Neuronal stem cell (in vitro differentiated cells): ENCODE measurements around the gene COQ9.

Experiments
- DNase-seq: peaks from one replicate; pipeline ENCODE4 v3.0.0-alpha.2; 2013; ENCODE audit warnings: low spot score
- H2AFZ ChIP-seq: one replicate; pipeline ENCODE4 v1.6.1; 2013; ENCODE audit warnings: mild to moderate bottlenecking, low read length, inconsistent platforms
- H2AK5ac ChIP-seq: 2 replicates; pipeline ENCODE4 v1.6.1; 2013; ENCODE audit warnings: low read depth, mild to moderate bottlenecking, inconsistent platforms, low read length, moderate library complexity, mixed read lengths
- H2BK120ac ChIP-seq: 2 replicates; pipeline ENCODE4 v1.6.1; 2013; ENCODE audit warnings: low read depth, mild to moderate bottlenecking, inconsistent platforms, low read length, moderate library complexity, mixed read lengths
- H2BK12ac ChIP-seq: one replicate; pipeline ENCODE4 v1.6.1; 2013; ENCODE audit warnings: low read length, inconsistent platforms
- H2BK15ac ChIP-seq: 2 replicates; pipeline ENCODE4 v1.6.1; 2013; ENCODE audit warnings: mild to moderate bottlenecking, low read length, inconsistent platforms, mixed read lengths
- H2BK5ac ChIP-seq: one replicate; pipeline ENCODE4 v1.6.1; 2013; ENCODE audit warnings: inconsistent platforms, mild to moderate bottlenecking, low read length, moderate library complexity
- H3K14ac ChIP-seq: one replicate; pipeline ENCODE4 v1.6.1; 2013; ENCODE audit warnings: low read length, inconsistent platforms
- H3K18ac ChIP-seq: 2 replicates; pipeline ENCODE4 v1.6.1; 2013; ENCODE audit warnings: low read length, inconsistent platforms
- H3K23ac ChIP-seq: 2 replicates; pipeline ENCODE4 v1.6.1; 2013; ENCODE audit warnings: low read depth, mild to moderate bottlenecking, mixed read lengths, low read length, inconsistent platforms; ENCODE audit not compliant: poor library complexity
- H3K27ac ChIP-seq: replicated peaks from 3 replicates; pipeline ENCODE4 v1.5.1; 2013; ENCODE audit warnings: low read length, inconsistent platforms
- H3K27me3 ChIP-seq, 3 experiments: 2 replicates each; pipeline ENCODE4 v1.6.1; 2013; ENCODE audit warnings: low read length in 3 of 3, mild to moderate bottlenecking in 2 of 3, inconsistent platforms in 1 of 3, low read depth in 1 of 3, mixed read lengths in 1 of 3, moderate library complexity in 1 of 3; ENCODE audit not compliant: control insufficient read depth in 3 of 3, insufficient read depth in 3 of 3
- H3K36me3 ChIP-seq, 2 donors: replicated peaks in 1 of 2; 2 replicates each; pipeline ENCODE4 v1.6.1; 2013; ENCODE audit warnings: low read length in 2 of 2; ENCODE audit not compliant: control insufficient read depth in 2 of 2, insufficient read depth in 2 of 2
- H3K4ac ChIP-seq: 2 replicates; pipeline ENCODE4 v1.6.1; 2013; ENCODE audit warnings: inconsistent platforms, mild to moderate bottlenecking, low read length, moderate library complexity
- H3K4me1 ChIP-seq, 2 donors: 1 replicate in 1 of 2; 2 replicates in 1 of 2; pipeline ENCODE4 v1.6.1; 2013; ENCODE audit warnings: low read length in 2 of 2, low read depth in 1 of 2; ENCODE audit not compliant: control insufficient read depth in 2 of 2, insufficient read depth in 1 of 2
- H3K4me2 ChIP-seq: one replicate; pipeline ENCODE4 v1.6.1; 2013; ENCODE audit warnings: mild to moderate bottlenecking, low read length, inconsistent platforms; ENCODE audit not compliant: insufficient read depth, poor library complexity, severe bottlenecking
- H3K4me3 ChIP-seq, 2 donors: 2 replicates each; pipeline ENCODE4 v1.5.1; 2013; ENCODE audit warnings: low read length in 2 of 2, mild to moderate bottlenecking in 2 of 2, inconsistent platforms in 1 of 2, moderate library complexity in 1 of 2
- H3K79me1 ChIP-seq: one replicate; pipeline ENCODE4 v1.6.1; 2013; ENCODE audit warnings: low read depth, mild to moderate bottlenecking, inconsistent platforms, low read length, moderate library complexity
- H3K9ac ChIP-seq: one replicate; pipeline ENCODE4 v1.6.1; 2013; ENCODE audit warnings: mild to moderate bottlenecking, low read depth, low read length, inconsistent platforms; ENCODE audit not compliant: poor library complexity
- H3K9me3 ChIP-seq, 2 donors: replicated peaks in 1 of 2; 2 replicates each; pipeline versions ENCODE3 to v1.6.1; 2013; ENCODE audit warnings: low read length in 2 of 2, mild to moderate bottlenecking in 2 of 2, inconsistent platforms in 1 of 2, low read depth in 1 of 2, mixed read lengths in 1 of 2, moderate library complexity in 1 of 2; ENCODE audit not compliant: control insufficient read depth in 2 of 2, insufficient read depth in 1 of 2
- H4K8ac ChIP-seq: one replicate; pipeline ENCODE4 v1.6.1; 2013; ENCODE audit warnings: low read depth, mild to moderate bottlenecking, inconsistent platforms, low read length, moderate library complexity
- H4K91ac ChIP-seq: one replicate; pipeline ENCODE4 v1.6.1; 2013; ENCODE audit warnings: low read length, low read depth, mild to moderate bottlenecking, inconsistent platforms; ENCODE audit not compliant: poor library complexity
- WGBS, 2 donors: extraction: QIAGEN DNeasy Blood & Tissue Kit; methylation state at CpG; one replicate each; pipeline ENCODE4 v1.1.7; 2013; ENCODE audit warnings: missing lambda C conversion rate in 2 of 2, mixed read lengths in 1 of 2; ENCODE audit not compliant: insufficient read length in 2 of 2, insufficient replicate concordance in 1 of 2; ENCODE audit errors: extremely low coverage in 2 of 2; 5-methylcytosine and 5-hydroxymethylcytosine counted together

COQ9 gene

GRCh38 chr16:57503366-57503765, 56.1 kb downstream of the COQ9 start:
- Histone ChIP-seq H2BK5ac (no peak overlapping the region), H3K4ac (no peak overlapping the region), H3K27me3 (peaks cover 0 to 42% (median 0%) of the 10 kb centered on the region in 3 experiments), H3K14ac (no peak overlapping the region), H4K91ac (no peak overlapping the region), H3K18ac (peak overlapping the region; percentile 30), H3K9me3 (no peaks in the 10 kb centered on the region), H2AFZ (no peak overlapping the region), H4K8ac (no peak overlapping the region), H3K4me1 (peaks cover 6 to 8% of the 10 kb centered on the region in 2 donors), H2BK12ac (no peak overlapping the region), H3K23ac (no peak overlapping the region), H3K4me2 (no peak overlapping the region), H2BK120ac (no peak overlapping the region), H3K4me3 (no peak overlapping the region), H3K79me1 (no peaks in the 10 kb centered on the region), H3K27ac (no peak overlapping the region), H3K36me3 (no peaks in the 10 kb centered on the region), H2AK5ac (no peak overlapping the region), H2BK15ac (no peak overlapping the region), H3K9ac (no peak overlapping the region)
- no CpG with 5 or more reads among the region's 15 CpGs for WGBS, 2 donors
- DNase-seq: no peak

GRCh38 chr16:57504001-57504400, 56.7 kb downstream of the COQ9 start:
- DNase-seq: no peak
- H4K8ac ChIP-seq: no peak overlapping the region
- H3K9ac ChIP-seq: no peak overlapping the region
- no peak overlapping the region for H3K27ac ChIP-seq
- peak overlapping the region; percentile 37 for H2AK5ac ChIP-seq
- no peak overlapping the region for H2BK120ac ChIP-seq
- H3K36me3 ChIP-seq: no peaks in the 10 kb centered on the region
- no peak overlapping the region for H4K91ac ChIP-seq
- no peak overlapping the region for H3K14ac ChIP-seq
- H2AFZ ChIP-seq: no peak overlapping the region
- H2BK5ac ChIP-seq: no peak overlapping the region
- H3K4ac ChIP-seq: no peak overlapping the region
- H3K79me1 ChIP-seq: no peaks in the 10 kb centered on the region
- no peak overlapping the region for H3K23ac ChIP-seq
- H3K18ac ChIP-seq: no peak overlapping the region
- no peaks in the 10 kb centered on the region for H3K9me3 ChIP-seq
- peaks cover 0 to 40% (median 0%) of the 10 kb centered on the region in 3 experiments for H3K27me3 ChIP-seq
- H3K4me2 ChIP-seq: no peak overlapping the region
- WGBS, 2 donors: no CpG with 5 or more reads among the region's 6 CpGs
- H3K4me1 ChIP-seq: peaks cover 7 to 10% of the 10 kb centered on the region in 2 donors
- H2BK12ac ChIP-seq: no peak overlapping the region
- no peak overlapping the region for H2BK15ac ChIP-seq
- peak overlapping the region in 1 of 2 donors; percentile 5 for H3K4me3 ChIP-seq

GRCh38 chr16:57504491-57504890, 57.2 kb downstream of the COQ9 start:
- Histone ChIP-seq H3K14ac (no peak overlapping the region), H4K8ac (no peak overlapping the region), H2BK12ac (no peak overlapping the region), H2BK15ac (no peak overlapping the region), H3K27ac (no peak overlapping the region), H3K4me2 (no peak overlapping the region), H3K4ac (no peak overlapping the region), H3K9ac (no peak overlapping the region), H3K27me3 (peaks cover 0 to 40% (median 0%) of the 10 kb centered on the region in 3 experiments), H2BK120ac (no peak overlapping the region), H3K79me1 (no peaks in the 10 kb centered on the region), H3K4me1 (peaks cover 4 to 10% of the 10 kb centered on the region in 2 donors), H2BK5ac (no peak overlapping the region), H3K18ac (no peak overlapping the region), H3K4me3 (no peak overlapping the region), H2AFZ (no peak overlapping the region), H3K36me3 (no peaks in the 10 kb centered on the region), H3K9me3 (no peaks in the 10 kb centered on the region), H4K91ac (no peak overlapping the region), H3K23ac (no peak overlapping the region), H2AK5ac (no peak overlapping the region)
- DNase-seq: no peak
- WGBS, 2 donors: no CpG with 5 or more reads among the region's 5 CpGs

- no peak overlapping the region for H2BK120ac ChIP-seq
- peaks cover 0 to 40% (median 0%) of the 10 kb centered on the region in 3 experiments for H3K27me3 ChIP-seq
- no peak overlapping the region for H3K4ac ChIP-seq
- H3K4me3 ChIP-seq: no peak overlapping the region
- H2BK5ac ChIP-seq: no peak overlapping the region
- H3K4me2 ChIP-seq: no peak overlapping the region
- H3K27ac ChIP-seq: no peak overlapping the region
- no peak overlapping the region for H3K23ac ChIP-seq
- H3K9ac ChIP-seq: no peak overlapping the region
- no peak overlapping the region for H2AK5ac ChIP-seq
- no peak overlapping the region for H4K91ac ChIP-seq
- no CpG with 5 or more reads among the region's 6 CpGs for WGBS, 2 donors
- H3K79me1 ChIP-seq: no peaks in the 10 kb centered on the region
- H2AFZ ChIP-seq: no peak overlapping the region
- no peaks in the 10 kb centered on the region for H3K9me3 ChIP-seq
- DNase-seq: no peak
- no peak overlapping the region for H3K18ac ChIP-seq
- H2BK12ac ChIP-seq: no peak overlapping the region
- H2BK15ac ChIP-seq: no peak overlapping the region
- peaks cover 6 to 13% of the 10 kb centered on the region in 2 donors for H3K4me1 ChIP-seq
- H3K14ac ChIP-seq: no peak overlapping the region
- H4K8ac ChIP-seq: no peak overlapping the region
- H3K36me3 ChIP-seq: no peaks in the 10 kb centered on the region
Observed at GRCh38 chr16:57505169-57505568, 57.9 kb downstream of the COQ9 start.
